ENCODE measurements around the gene EPB41L3.

Gene EPB41L3

DNA sequence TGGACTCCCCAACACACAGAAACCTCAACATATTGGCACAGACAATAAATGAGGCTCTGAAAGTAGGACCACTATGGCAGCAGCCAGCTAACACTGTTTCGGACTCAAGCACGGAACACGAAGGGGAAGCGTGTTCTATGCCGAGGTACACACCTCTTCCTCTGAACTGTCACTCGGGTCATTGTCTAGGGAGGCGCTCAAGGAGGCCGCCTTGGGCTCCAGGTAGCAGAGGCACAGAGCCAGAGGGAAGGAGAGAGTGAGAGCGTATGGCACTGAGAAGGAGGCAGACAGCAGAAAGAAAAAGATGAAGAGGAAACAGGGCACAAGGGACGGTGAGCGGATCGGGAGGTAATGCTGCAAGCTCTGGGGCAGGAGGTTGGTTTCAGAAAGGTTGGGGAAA lies 128.1 kb downstream of the EPB41L3 start:
- TF ChIP-seq, protein P1, sequence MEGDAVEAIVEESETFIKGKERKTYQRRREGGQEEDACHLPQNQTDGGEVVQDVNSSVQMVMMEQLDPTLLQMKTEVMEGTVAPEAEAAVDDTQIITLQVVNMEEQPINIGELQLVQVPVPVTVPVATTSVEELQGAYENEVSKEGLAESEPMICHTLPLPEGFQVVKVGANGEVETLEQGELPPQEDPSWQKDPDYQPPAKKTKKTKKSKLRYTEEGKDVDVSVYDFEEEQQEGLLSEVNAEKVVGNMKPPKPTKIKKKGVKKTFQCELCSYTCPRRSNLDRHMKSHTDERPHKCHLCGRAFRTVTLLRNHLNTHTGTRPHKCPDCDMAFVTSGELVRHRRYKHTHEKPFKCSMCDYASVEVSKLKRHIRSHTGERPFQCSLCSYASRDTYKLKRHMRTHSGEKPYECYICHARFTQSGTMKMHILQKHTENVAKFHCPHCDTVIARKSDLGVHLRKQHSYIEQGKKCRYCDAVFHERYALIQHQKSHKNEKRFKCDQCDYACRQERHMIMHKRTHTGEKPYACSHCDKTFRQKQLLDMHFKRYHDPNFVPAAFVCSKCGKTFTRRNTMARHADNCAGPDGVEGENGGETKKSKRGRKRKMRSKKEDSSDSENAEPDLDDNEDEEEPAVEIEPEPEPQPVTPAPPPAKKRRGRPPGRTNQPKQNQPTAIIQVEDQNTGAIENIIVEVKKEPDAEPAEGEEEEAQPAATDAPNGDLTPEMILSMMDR (IDR thresholded peaks at IDR 0.05; ENCODE audit: low read depth, low read length, missing control alignments) = no peak
- DNase-seq (ENCODE audit: extremely low read depth, low read depth) = no peak
- no peak overlapping the region for H3K4me3 ChIP-seq (replicated peaks; ENCODE audit: low read depth, low read length)

DNA sequence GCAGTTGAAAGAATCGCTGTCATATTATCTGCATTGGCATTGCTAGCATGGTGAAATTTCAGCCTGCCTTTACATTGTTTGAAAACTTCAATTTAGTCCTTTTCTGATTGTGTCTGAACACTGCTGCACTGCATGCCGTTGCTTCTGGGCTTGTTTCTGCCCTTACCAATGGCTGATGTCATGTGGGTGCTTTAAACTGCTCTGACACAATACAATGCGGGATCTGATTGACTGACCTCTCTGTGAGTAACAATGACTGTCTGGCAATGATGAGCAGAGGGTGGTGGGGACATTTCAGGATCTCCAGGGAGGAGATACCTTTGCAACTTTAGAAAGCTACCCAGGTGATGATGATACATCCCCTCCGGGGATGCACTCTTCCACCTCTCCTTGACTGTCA lies 128.8 kb downstream of the EPB41L3 start:
- TF ChIP-seq, protein P1 (IDR thresholded peaks at IDR 0.05; ENCODE audit: low read depth, low read length, missing control alignments) = no peak
- no peak for DNase-seq (ENCODE audit: extremely low read depth, low read depth)
- H3K4me3 ChIP-seq (replicated peaks; ENCODE audit: low read depth, low read length) = no peak overlapping the region

DNA sequence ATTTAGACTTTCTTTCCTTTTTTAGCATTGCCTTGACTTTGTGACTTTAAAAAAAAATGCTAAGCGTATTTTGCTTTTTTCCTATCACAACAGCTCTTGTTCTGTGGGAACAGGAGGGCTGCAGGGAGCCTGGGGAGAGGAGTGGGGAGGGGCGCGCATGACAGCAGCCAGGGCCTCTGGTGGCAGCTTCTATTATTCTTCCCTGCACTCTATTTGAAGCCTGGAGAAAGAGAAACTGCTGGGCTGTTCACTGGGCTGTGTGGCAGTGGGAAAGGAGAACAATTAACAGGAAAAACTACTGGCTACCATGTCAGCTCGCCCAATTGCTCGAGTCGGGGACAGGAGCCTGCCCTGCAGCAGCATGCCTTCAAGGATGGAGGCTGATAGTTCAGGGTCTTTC lies 129.3 kb downstream of the EPB41L3 start:
- H3K4me3 ChIP-seq (replicated peaks; ENCODE audit: low read depth, low read length) = no peak overlapping the region
- TF ChIP-seq, protein P1 (IDR thresholded peaks at IDR 0.05; ENCODE audit: low read depth, low read length, missing control alignments) = no peak
- DNase-seq (ENCODE audit: extremely low read depth, low read depth) = no peak

DNA sequence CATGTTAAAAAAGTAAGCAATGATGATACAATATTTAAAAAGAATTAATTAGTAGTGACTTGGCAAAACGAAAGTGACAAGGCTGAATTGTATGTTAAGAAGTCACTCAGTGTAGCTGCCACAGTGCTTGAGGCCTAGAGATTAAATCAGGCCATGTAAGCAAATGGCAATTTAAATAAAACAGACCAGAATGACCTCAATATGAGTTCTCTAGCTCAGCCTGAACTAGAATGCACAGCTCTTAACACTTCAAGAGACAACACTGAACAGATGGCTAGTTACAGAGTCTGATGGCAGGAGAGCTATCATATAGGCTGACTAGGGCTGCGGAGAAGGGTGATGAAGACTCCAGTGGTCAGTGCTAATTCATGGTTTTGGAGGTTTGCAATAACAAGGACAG lies 130.3 kb downstream of the EPB41L3 start:
- no peak overlapping the region for H3K4me3 ChIP-seq (replicated peaks; ENCODE audit: low read depth, low read length)
- TF ChIP-seq, protein P1 (IDR thresholded peaks at IDR 0.05; ENCODE audit: low read depth, low read length, missing control alignments) = no peak
- DNase-seq (ENCODE audit: extremely low read depth, low read depth) = no peak

DNA sequence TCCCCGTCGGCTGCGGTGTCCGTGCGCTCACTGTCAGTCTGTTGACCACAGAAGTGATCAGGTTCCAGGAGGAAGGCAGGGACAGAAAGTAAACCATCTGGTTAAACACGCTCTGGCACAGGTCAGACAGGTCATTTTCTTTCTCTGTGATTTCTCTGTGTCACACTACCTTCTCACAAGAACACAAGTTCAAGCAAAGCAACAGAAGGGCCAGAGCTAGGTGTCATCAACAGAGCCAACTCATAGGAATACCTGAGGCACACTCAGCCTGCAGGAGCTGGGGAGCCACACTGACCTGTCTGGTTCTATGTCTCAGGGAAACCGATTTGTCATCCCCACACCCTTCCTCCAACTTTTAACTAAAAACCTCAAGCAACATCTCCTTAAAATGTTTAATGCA lies 133.2 kb downstream of the EPB41L3 start:
- TF ChIP-seq, protein P1 (IDR thresholded peaks at IDR 0.05; ENCODE audit: low read depth, low read length, missing control alignments) = no peak
- DNase-seq (ENCODE audit: extremely low read depth, low read depth) = no peak
- no peak overlapping the region for H3K4me3 ChIP-seq (replicated peaks; ENCODE audit: low read depth, low read length)

DNA sequence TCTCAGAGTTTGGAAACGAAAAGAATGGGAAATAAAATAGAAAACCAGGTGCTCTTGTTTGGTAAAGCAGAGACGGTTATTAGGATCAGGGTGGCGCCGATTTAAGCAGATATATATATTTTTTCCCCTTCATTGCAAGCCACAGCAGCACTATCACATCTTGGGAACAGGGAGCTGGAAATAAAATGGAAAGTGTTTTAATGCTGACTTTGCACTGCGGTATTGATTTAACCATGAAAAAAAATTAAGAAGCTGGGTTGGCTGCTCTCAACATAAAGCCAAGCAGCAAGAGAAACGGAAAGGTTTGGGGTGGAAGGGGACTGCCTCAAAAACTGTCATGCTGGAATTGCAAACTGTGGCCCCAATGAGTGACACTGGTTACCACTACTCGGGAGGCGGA lies 145.5 kb downstream of the EPB41L3 start:
- H3K4me3 ChIP-seq (replicated peaks; ENCODE audit: low read depth, low read length) = no peak overlapping the region
- TF ChIP-seq, protein P1 (IDR thresholded peaks at IDR 0.05; ENCODE audit: low read depth, low read length, missing control alignments) = no peak
- DNase-seq (ENCODE audit: extremely low read depth, low read depth) = no peak

DNA sequence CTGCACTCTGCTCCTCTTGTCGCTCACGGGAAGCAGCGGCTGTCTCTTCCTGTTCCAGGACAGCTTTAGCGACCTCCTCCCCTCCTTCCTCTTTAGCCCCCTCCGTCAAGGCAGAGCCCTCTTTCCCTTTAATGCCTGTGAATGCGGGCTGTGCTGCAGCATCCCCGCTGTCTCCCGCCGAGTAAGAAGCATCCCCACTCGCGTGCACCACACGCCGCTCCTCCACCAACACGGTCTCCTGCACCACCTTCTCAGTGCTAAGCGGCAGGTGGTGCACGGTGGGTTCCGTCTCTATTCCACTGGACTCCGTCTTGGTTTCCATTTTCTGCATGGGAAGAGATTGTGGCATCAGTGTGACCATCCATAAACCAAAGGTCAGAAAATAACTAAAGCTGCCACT lies 146.7 kb downstream of the EPB41L3 start:
- TF ChIP-seq, protein P1 (IDR thresholded peaks at IDR 0.05; ENCODE audit: low read depth, low read length, missing control alignments) = no peak
- no peak for DNase-seq (ENCODE audit: extremely low read depth, low read depth)
- no peak overlapping the region for H3K4me3 ChIP-seq (replicated peaks; ENCODE audit: low read depth, low read length)

Data from HFF-Myc (cell line).